Pancreas (tissue), 10 donors: ENCODE results near the gene MORF4L1. TPM values are rescaled to one million over a fixed set of nuclear protein-coding genes. Genes with fewer than 3 reads are reported as not detected.

Experiments used
- ATAC-seq, 4 donors: fragments of 200-7000 bp; cut with Tn5 transposase; one replicate each; pipeline versions ENCODE4 v1.8.0 to v1.9.1; 2020; ENCODE audit warnings: mild to moderate bottlenecking in 4 of 4, moderate library complexity in 4 of 4
- DNase-seq, 6 donors: peaks; one replicate each; pipeline ENCODE4 v3.0.0-alpha.2; 2020
- FAIRE-seq: peaks from 2 replicates; lab custom pipeline; 2012; peaks lifted over from hg19 to GRCh38; lab: Jason Lieb, UNC
- H3K27ac ChIP-seq, 4 donors: fragments of 200-600 bp; sonication (generic); 1 replicate in 3 of 4; 2 replicates in 1 of 4; pipeline versions ENCODE4 v1.5.0 to v1.8.0; 2020
- H3K27me3 ChIP-seq, 4 donors: fragments of 200-600 bp; one replicate each; pipeline ENCODE4 v1.8.0; 2021
- H3K36me3 ChIP-seq, 3 donors: fragments of 200-600 bp; sonication (generic) in 1 of 3; one replicate each; pipeline versions ENCODE4 v1.5.0 to v1.8.0; 2020 to 2021
- H3K4me1 ChIP-seq, 3 donors: fragments of 200-600 bp; one replicate each; pipeline ENCODE4 v1.8.0; 2021
- H3K4me3 ChIP-seq, 4 donors: fragments of 200-600 bp; sonication (generic) in 2 of 4; one replicate each; pipeline versions ENCODE4 v1.5.0 to v1.8.0; 2020 to 2021
- H3K9me3 ChIP-seq, 4 donors: fragments of 200-600 bp; one replicate each; pipeline ENCODE4 v1.8.0; 2021
- CTCF ChIP-seq, 4 donors: fragments of 200-600 bp; sonication (generic) in 3 of 4; IDR thresholded peaks; one replicate each; pipeline versions ENCODE4 v1.5.0 to v1.8.0; 2021; ENCODE audit warnings: antibody characterized with exemption in 4 of 4
- WGBS, 2 donors: extraction: QIAGEN DNeasy Blood & Tissue Kit; methylation state at CpG; one replicate each; pipeline ENCODE4 v1.1.7; 2013; 5-methylcytosine and 5-hydroxymethylcytosine counted together
- intact Hi-C, 3 donors: fragments of 100-400 bp; cut with DNase I; formaldehyde crosslinking; loops; one replicate each; pipeline versions ENCODE4 v1.11.1 to v1.14.2; 2022
- polyA plus RNA-seq, 2 donors: library from polyadenylated mRNA; stranded (reverse); fragments of 200-250 nt; gene quantifications; one replicate each; pipeline ENCODE4 v1.2.3, GENCODE V29; 2013
- total RNA-seq, 6 donors: library from RNA; stranded (reverse); fragmentation: NEBNext Ultra II Directional in 4 of 6; extraction: Animal tissue kit (Norgen Biotek cat#: 25700) in 4 of 6; gene quantifications; one replicate each; pipeline versions ENCODE4 v1.2.1 to v1.2.4, GENCODE V29; 2021 to 2023
- donor health status: healthy with polysubstance abuse.
- donor health status: DM: no; HTN: no; CAD: no; lungs with moderate emphysema.
- donor health status: DM: no; HTN: no; CAD: no.
- donor health status: control.
- donor health status: control.
- donor health status: Bipolar disorder and iron deficiency.
- donor health status: DM: yes; HTN: yes; CAD: no.
- donor health status: DM: no; HTN: no; CAD: no.
- donor health status: DM: no; HTN: no; CAD: no.
- donor health status: DM: yes; HTN: yes; CAD: no.

Gene MORF4L1
- total and polyA plus RNA-seq, 8 donors: 55.0 to 149 (median 90.4) TPM

GRCh38 chr15:78921517-78921916, 48.8 kb downstream of the MORF4L1 start:
- Histone ChIP-seq H3K36me3 (peaks cover 3 to 38% (median 14%) of the 10 kb centered on the region in 3 donors), H3K27me3 (no peaks in the 10 kb centered on the region), H3K4me1 (no peaks in the 10 kb centered on the region), H3K27ac (no peak overlapping the region), H3K4me3 (no peak overlapping the region), H3K9me3 (no peaks in the 10 kb centered on the region)
- FAIRE-seq: no peak
- no peak for ATAC-seq
- WGBS, 2 donors: 78 to 83% methylated on average over 6 of the region's 6 CpGs
- no peak for DNase-seq
- TF ChIP-seq CTCF (IDR thresholded peaks at IDR 0.05): no peak
- intact Hi-C loops: loop anchor here in 1 of 3 donors (10.0 kb wide), 1 partner anchor 273 kb away; no protein-coding TSS in a partner anchor

GRCh38 chr15:78921940-78922339, 49.2 kb downstream of the MORF4L1 start:
- H3K27ac ChIP-seq: no peak overlapping the region
- TF ChIP-seq CTCF (IDR thresholded peaks at IDR 0.05): no peak
- no peaks in the 10 kb centered on the region for H3K9me3 ChIP-seq
- intact Hi-C loops: loop anchor here in 1 of 3 donors (10.0 kb wide), 1 partner anchor 273 kb away; no protein-coding TSS in a partner anchor
- peak in 1 of 4 donors; percentile 53 for ATAC-seq
- H3K4me1 ChIP-seq: no peaks in the 10 kb centered on the region
- WGBS, 2 donors: 95 to 96% methylated on average over 14 of the region's 14 CpGs
- no peak for DNase-seq
- no peak overlapping the region for H3K4me3 ChIP-seq
- no peaks in the 10 kb centered on the region for H3K27me3 ChIP-seq
- peaks cover 3 to 40% (median 14%) of the 10 kb centered on the region in 3 donors for H3K36me3 ChIP-seq
- FAIRE-seq: no peak

GRCh38 chr15:78922527-78922926, 49.8 kb downstream of the MORF4L1 start:
- intact Hi-C loops: loop anchor here in 1 of 3 donors (10.0 kb wide), 1 partner anchor 272 kb away; no protein-coding TSS in a partner anchor
- no peak for TF ChIP-seq CTCF (IDR thresholded peaks at IDR 0.05)
- ATAC-seq (no peak), FAIRE-seq (no peak), DNase-seq (no peak)
- Histone ChIP-seq H3K4me3 (no peak overlapping the region), H3K27me3 (no peaks in the 10 kb centered on the region), H3K36me3 (peaks cover 3 to 41% (median 14%) of the 10 kb centered on the region in 3 donors), H3K9me3 (no peaks in the 10 kb centered on the region), H3K4me1 (no peaks in the 10 kb centered on the region), H3K27ac (no peak overlapping the region)
- 87 to 89% methylated on average over 7 of the region's 7 CpGs for WGBS, 2 donors

GRCh38 chr15:78923015-78923414, 50.3 kb downstream of the MORF4L1 start:
- no peak for TF ChIP-seq CTCF (IDR thresholded peaks at IDR 0.05)
- H3K36me3 ChIP-seq: peaks cover 3 to 41% (median 14%) of the 10 kb centered on the region in 3 donors
- ATAC-seq (no peak), FAIRE-seq (no peak), DNase-seq (no peak)
- 81 to 88% methylated on average over 7 of the region's 7 CpGs for WGBS, 2 donors
- no peak overlapping the region for H3K4me3 ChIP-seq
- no peaks in the 10 kb centered on the region for H3K9me3 ChIP-seq
- no peaks in the 10 kb centered on the region for H3K27me3 ChIP-seq
- no peak overlapping the region for H3K27ac ChIP-seq
- no peaks in the 10 kb centered on the region for H3K4me1 ChIP-seq
- intact Hi-C loops: loop anchor here in 1 of 3 donors (10.0 kb wide), 1 partner anchor 272 kb away; no protein-coding TSS in a partner anchor
